Muscle layer of duodenum (tissue), 2 donors: ENCODE results near the gene ERBB4.
"Not testable (repeated sequence)": the region's sequence is repeated elsewhere in the genome, so short reads cannot be mapped to it uniquely, and the experiment has no call there.

Experiments used
- H3K27ac ChIP-seq: one replicate; pipeline ENCODE4 v1.7.0; 2013; ENCODE audit warnings: mild to moderate bottlenecking, low read length
- H3K27me3 ChIP-seq: one replicate; pipeline ENCODE4 v1.7.0; 2013; ENCODE audit warnings: low read depth, mild to moderate bottlenecking, control low read depth, low read length
- H3K36me3 ChIP-seq, 2 donors: one replicate each; pipeline ENCODE4 v1.7.0; 2013; ENCODE audit warnings: low read length in 2 of 2, control low read depth in 1 of 2, mild to moderate bottlenecking in 1 of 2; ENCODE audit not compliant: insufficient read depth in 2 of 2, control insufficient read depth in 1 of 2
- H3K4me1 ChIP-seq, 2 donors: one replicate each; pipeline ENCODE4 v1.7.0; 2013; ENCODE audit warnings: low read length in 2 of 2, mild to moderate bottlenecking in 2 of 2, control low read depth in 1 of 2, moderate library complexity in 1 of 2; ENCODE audit not compliant: insufficient read depth in 2 of 2, control insufficient read depth in 1 of 2
- H3K4me3 ChIP-seq, 2 donors: one replicate each; pipeline ENCODE4 v1.7.0; 2013; ENCODE audit warnings: low read length in 2 of 2, low read depth in 1 of 2, mild to moderate bottlenecking in 1 of 2
- H3K9me3 ChIP-seq, 2 donors: one replicate each; pipeline ENCODE4 v1.7.0; 2013; ENCODE audit warnings: low read length in 2 of 2, control low read depth in 1 of 2, mild to moderate bottlenecking in 1 of 2; ENCODE audit not compliant: control insufficient read depth in 1 of 2
- donor health status: healthy.

Gene ERBB4

GRCh38 chr2:212135739-212136138 lies 402.9 kb downstream of the ERBB4 start:
- H3K36me3 ChIP-seq, result no peaks in the 10 kb centered on the region
- H3K4me1 ChIP-seq, result no peaks in the 10 kb centered on the region
- no peaks in the 10 kb centered on the region for H3K27me3 ChIP-seq
- no peaks in the 10 kb centered on the region for H3K9me3 ChIP-seq
- no peak overlapping the region for H3K4me3 ChIP-seq
- H3K27ac ChIP-seq, result no peak overlapping the region

GRCh38 chr2:212133337-212133736 lies 405.3 kb downstream of the ERBB4 start:
- Histone ChIP-seq H3K9me3 (no peaks in the 10 kb centered on the region), H3K4me3 (no peak overlapping the region), H3K27me3 (no peaks in the 10 kb centered on the region), H3K27ac (no peak overlapping the region), H3K36me3 (no peaks in the 10 kb centered on the region), H3K4me1 (no peaks in the 10 kb centered on the region)

GRCh38 chr2:212124598-212124997 lies 414.0 kb downstream of the ERBB4 start:
- no peaks in the 10 kb centered on the region for H3K27me3 ChIP-seq
- no peaks in the 10 kb centered on the region for H3K9me3 ChIP-seq
- no peak overlapping the region for H3K27ac ChIP-seq
- no peak overlapping the region for H3K4me3 ChIP-seq
- H3K36me3 ChIP-seq, result no peaks in the 10 kb centered on the region
- no peaks in the 10 kb centered on the region for H3K4me1 ChIP-seq

- H3K27me3 ChIP-seq, result no peaks in the 10 kb centered on the region
- H3K36me3 ChIP-seq, result no peaks in the 10 kb centered on the region
- no peaks in the 10 kb centered on the region for H3K4me1 ChIP-seq
- H3K4me3 ChIP-seq, result no peak overlapping the region
- H3K27ac ChIP-seq, result no peak overlapping the region
- no peaks in the 10 kb centered on the region for H3K9me3 ChIP-seq
These were observed 419.0 kb downstream of the ERBB4 start for GRCh38 chr2:212119591-212119990.

- Histone ChIP-seq H3K4me1 (no peaks in the 10 kb centered on the region), H3K27me3 (no peaks in the 10 kb centered on the region), H3K9me3 (no peaks in the 10 kb centered on the region), H3K27ac (no peak overlapping the region), H3K36me3 (no peaks in the 10 kb centered on the region), H3K4me3 (no peak overlapping the region)
These were observed 420.7 kb downstream of the ERBB4 start for GRCh38 chr2:212117926-212118325.

GRCh38 chr2:212114489-212114888 lies 424.1 kb downstream of the ERBB4 start:
- Histone ChIP-seq H3K9me3 (no peaks in the 10 kb centered on the region), H3K4me1 (no peaks in the 10 kb centered on the region), H3K4me3 (no peak overlapping the region), H3K27ac (no peak overlapping the region), H3K27me3 (no peaks in the 10 kb centered on the region), H3K36me3 (no peaks in the 10 kb centered on the region)

- Histone ChIP-seq H3K27me3 (no peaks in the 10 kb centered on the region), H3K4me3 (no peak overlapping the region), H3K4me1 (no peaks in the 10 kb centered on the region), H3K36me3 (no peaks in the 10 kb centered on the region), H3K27ac (no peak overlapping the region), H3K9me3 (no peaks in the 10 kb centered on the region)
These were observed 426.2 kb downstream of the ERBB4 start for GRCh38 chr2:212112401-212112800.

- Histone ChIP-seq H3K4me1 (no peaks in the 10 kb centered on the region), H3K9me3 (no peaks in the 10 kb centered on the region), H3K4me3 (no peak overlapping the region)
These were observed 428.6 kb downstream of the ERBB4 start for GRCh38 chr2:212109792-212110680.

GRCh38 chr2:212109217-212109616 lies 429.4 kb downstream of the ERBB4 start:
- H3K9me3 ChIP-seq, result no peaks in the 10 kb centered on the region
- no peak overlapping the region for H3K27ac ChIP-seq
- H3K4me1 ChIP-seq, result no peaks in the 10 kb centered on the region
- H3K4me3 ChIP-seq, result no peak overlapping the region
- no peaks in the 10 kb centered on the region for H3K36me3 ChIP-seq
- no peaks in the 10 kb centered on the region for H3K27me3 ChIP-seq

More at GRCh38 chr2:212109792-212110680, 428.6 kb downstream of the ERBB4 start:
- no peak overlapping the region for H3K27ac ChIP-seq
- H3K27me3 ChIP-seq, result no peaks in the 10 kb centered on the region
- H3K36me3 ChIP-seq, result no peaks in the 10 kb centered on the region

- Histone ChIP-seq H3K27ac (no peak overlapping the region), H3K27me3 (no peaks in the 10 kb centered on the region), H3K4me1 (no peaks in the 10 kb centered on the region), H3K4me3 (no peak overlapping the region), H3K36me3 (no peaks in the 10 kb centered on the region), H3K9me3 (no peaks in the 10 kb centered on the region)
These were observed 430.6 kb downstream of the ERBB4 start for GRCh38 chr2:212107989-212108388.

GRCh38 chr2:212107014-212107413 lies 431.6 kb downstream of the ERBB4 start:
- Histone ChIP-seq H3K4me3 (no peak overlapping the region), H3K27me3 (no peaks in the 10 kb centered on the region), H3K27ac (no peak overlapping the region)

GRCh38 chr2:212106536-212106935 lies 432.1 kb downstream of the ERBB4 start:
- not testable (repeated sequence) for H3K27ac ChIP-seq, H3K4me1 ChIP-seq, H3K36me3 ChIP-seq, H3K27me3 ChIP-seq, H3K4me3 ChIP-seq, H3K9me3 ChIP-seq

More at GRCh38 chr2:212107014-212107413, 431.6 kb downstream of the ERBB4 start:
- Histone ChIP-seq H3K9me3 (no peaks in the 10 kb centered on the region), H3K4me1 (no peaks in the 10 kb centered on the region), H3K36me3 (no peaks in the 10 kb centered on the region)
